ENCODE results near the gene RPTOR.
A peak's percentile ranks its signal among the peaks of the same experiment; 100 is the strongest.

RPTOR gene

DNA sequence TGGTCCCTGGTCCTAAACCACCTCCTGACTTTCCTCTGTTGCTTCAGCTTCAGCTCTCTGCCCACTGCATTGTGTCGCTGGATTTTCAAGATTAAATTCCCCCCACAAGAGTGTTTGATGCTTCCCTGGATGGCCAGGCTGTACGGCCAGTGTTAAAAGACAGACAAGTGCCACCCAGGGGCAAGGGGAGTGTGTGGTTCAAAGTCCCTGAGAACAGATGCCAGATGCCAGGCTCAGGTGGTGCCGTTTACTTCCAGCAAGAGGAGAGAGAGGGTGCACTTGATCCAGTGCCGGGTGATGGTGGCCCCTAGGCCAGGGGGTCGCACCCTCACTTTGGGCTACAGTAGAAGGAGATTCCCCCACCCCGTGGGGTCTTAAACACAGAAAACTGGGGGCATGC lies 109.2 kb downstream of the RPTOR start:
- no peak overlapping the region for H2AFZ ChIP-seq (ENCODE audit: low read depth, low read length)
- peaks cover 10% of the 10 kb centered on the region; the same call in 1 of the 2 replicates for H4K20me1 ChIP-seq (ENCODE audit: insufficient read depth, low read length)
- peaks cover 24% of the 10 kb centered on the region for H3K4me1 ChIP-seq (ENCODE audit: insufficient read depth, low read length)
- peak overlapping the region; percentile 22; the same call in 1 of the 2 replicates for H3K27ac ChIP-seq (ENCODE audit: low read length)
- DNase-seq: no peak
- no peak overlapping the region for H3K4me3 ChIP-seq (ENCODE audit: low read depth in 1 of 2, low read length in 2 of 2)
- no peaks in the 10 kb centered on the region for H3K27me3 ChIP-seq (ENCODE audit: insufficient read depth, low read length, poor library complexity)
- no peaks in the 10 kb centered on the region for H3K36me3 ChIP-seq (ENCODE audit: insufficient read depth, low read length)
- no peak for ATAC-seq (ENCODE audit: insufficient read depth, low read depth)
- H3K9ac ChIP-seq (ENCODE audit: low read depth, low read length): no peak overlapping the region
- peaks cover 9% of the 10 kb centered on the region for H3K9me3 ChIP-seq (ENCODE audit: insufficient read depth, low read length, severe bottlenecking)
- H3K4me2 ChIP-seq (ENCODE audit: insufficient read depth, low read length): no peak overlapping the region
- TF ChIP-seq EZH2 (IDR thresholded peaks at IDR 0.05; ENCODE audit: borderline replicate concordance, low read depth, low read length, severe bottlenecking): no peak
- TF ChIP-seq, protein P1, sequence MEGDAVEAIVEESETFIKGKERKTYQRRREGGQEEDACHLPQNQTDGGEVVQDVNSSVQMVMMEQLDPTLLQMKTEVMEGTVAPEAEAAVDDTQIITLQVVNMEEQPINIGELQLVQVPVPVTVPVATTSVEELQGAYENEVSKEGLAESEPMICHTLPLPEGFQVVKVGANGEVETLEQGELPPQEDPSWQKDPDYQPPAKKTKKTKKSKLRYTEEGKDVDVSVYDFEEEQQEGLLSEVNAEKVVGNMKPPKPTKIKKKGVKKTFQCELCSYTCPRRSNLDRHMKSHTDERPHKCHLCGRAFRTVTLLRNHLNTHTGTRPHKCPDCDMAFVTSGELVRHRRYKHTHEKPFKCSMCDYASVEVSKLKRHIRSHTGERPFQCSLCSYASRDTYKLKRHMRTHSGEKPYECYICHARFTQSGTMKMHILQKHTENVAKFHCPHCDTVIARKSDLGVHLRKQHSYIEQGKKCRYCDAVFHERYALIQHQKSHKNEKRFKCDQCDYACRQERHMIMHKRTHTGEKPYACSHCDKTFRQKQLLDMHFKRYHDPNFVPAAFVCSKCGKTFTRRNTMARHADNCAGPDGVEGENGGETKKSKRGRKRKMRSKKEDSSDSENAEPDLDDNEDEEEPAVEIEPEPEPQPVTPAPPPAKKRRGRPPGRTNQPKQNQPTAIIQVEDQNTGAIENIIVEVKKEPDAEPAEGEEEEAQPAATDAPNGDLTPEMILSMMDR (IDR thresholded peaks at IDR 0.05; ENCODE audit: borderline replicate concordance, extremely low read depth, low read length, poor library complexity, severe bottlenecking): no peak
- peaks cover 93% of the 10 kb centered on the region for H3K79me2 ChIP-seq (ENCODE audit: insufficient read depth, low read length)

DNA sequence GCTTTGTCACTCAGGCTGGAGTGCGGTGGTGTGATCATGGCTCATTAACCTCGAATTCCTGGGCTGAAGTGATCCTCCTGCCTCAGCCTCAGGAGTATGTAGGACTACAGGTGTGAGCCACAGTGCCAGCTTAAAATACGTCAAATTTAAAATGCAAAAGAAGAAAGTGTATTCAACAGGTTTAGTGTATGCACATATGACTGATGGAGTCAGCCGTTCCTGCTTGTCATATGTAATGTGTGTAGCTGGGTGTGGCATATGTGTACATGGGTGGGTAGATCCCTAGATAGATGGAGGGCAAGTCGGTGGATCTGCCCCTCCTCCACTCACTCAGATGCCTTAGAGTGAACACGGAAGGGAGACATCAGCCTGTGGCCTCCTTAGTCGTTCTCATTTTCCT lies 111.0 kb downstream of the RPTOR start:
- peaks cover 9% of the 10 kb centered on the region for H3K9me3 ChIP-seq (ENCODE audit: insufficient read depth, low read length, severe bottlenecking)
- H3K4me2 ChIP-seq (ENCODE audit: insufficient read depth, low read length): no peak overlapping the region

DNA sequence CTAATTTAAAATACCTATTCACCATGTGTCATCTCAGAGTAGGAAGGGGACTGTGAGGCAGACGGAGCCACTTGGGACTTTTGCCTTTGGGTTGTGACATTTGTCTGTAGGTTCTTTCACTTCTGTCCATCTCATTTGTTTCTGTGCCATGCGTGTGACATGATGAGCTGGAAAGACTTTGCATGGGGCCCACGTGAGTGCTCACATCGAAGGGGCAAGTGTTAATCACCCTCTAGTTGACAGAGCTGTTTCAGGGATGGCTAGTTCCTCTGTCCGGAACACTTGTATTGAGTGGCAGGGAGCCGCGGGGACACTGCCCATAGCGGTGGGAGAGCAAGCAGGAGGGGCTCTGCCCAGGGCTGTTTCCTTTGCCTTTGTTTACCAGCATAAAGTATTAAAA lies 112.0 kb downstream of the RPTOR start:
- Histone ChIP-seq H3K9me3 (ENCODE audit: insufficient read depth, low read length, severe bottlenecking) (peaks cover 9% of the 10 kb centered on the region), H3K4me3 (ENCODE audit: low read depth in 1 of 2, low read length in 2 of 2) (no peak overlapping the region), H3K27ac (ENCODE audit: low read length) (no peak overlapping the region), H3K4me2 (ENCODE audit: insufficient read depth, low read length) (no peak overlapping the region), H4K20me1 (ENCODE audit: insufficient read depth, low read length) (no peaks in the 10 kb centered on the region), H3K36me3 (ENCODE audit: insufficient read depth, low read length) (no peaks in the 10 kb centered on the region), H3K9ac (ENCODE audit: low read depth, low read length) (no peak overlapping the region), H3K79me2 (ENCODE audit: insufficient read depth, low read length) (peaks cover 90% of the 10 kb centered on the region), H2AFZ (ENCODE audit: low read depth, low read length) (no peak overlapping the region), H3K4me1 (ENCODE audit: insufficient read depth, low read length) (peaks cover 8% of the 10 kb centered on the region; the same call in 1 of the 2 replicates), H3K27me3 (ENCODE audit: insufficient read depth, low read length, poor library complexity) (no peaks in the 10 kb centered on the region)
- ATAC-seq (ENCODE audit: insufficient read depth, low read depth) (no peak), DNase-seq (no peak)
- no peak for TF ChIP-seq EZH2 (IDR thresholded peaks at IDR 0.05; ENCODE audit: borderline replicate concordance, low read depth, low read length, severe bottlenecking)
- TF ChIP-seq, protein P1 (IDR thresholded peaks at IDR 0.05; ENCODE audit: borderline replicate concordance, extremely low read depth, low read length, poor library complexity, severe bottlenecking): no peak

More for the DNA sequence above, 111.0 kb downstream of the RPTOR start:
- Histone ChIP-seq H3K27me3 (ENCODE audit: insufficient read depth, low read length, poor library complexity) (no peaks in the 10 kb centered on the region), H4K20me1 (ENCODE audit: insufficient read depth, low read length) (no peaks in the 10 kb centered on the region; the same call in 1 of the 2 replicates), H2AFZ (ENCODE audit: low read depth, low read length) (no peak overlapping the region), H3K27ac (ENCODE audit: low read length) (no peak overlapping the region), H3K4me1 (ENCODE audit: insufficient read depth, low read length) (peaks cover 7% of the 10 kb centered on the region), H3K36me3 (ENCODE audit: insufficient read depth, low read length) (no peaks in the 10 kb centered on the region), H3K9ac (ENCODE audit: low read depth, low read length) (no peak overlapping the region), H3K4me3 (ENCODE audit: low read depth in 1 of 2, low read length in 2 of 2) (no peak overlapping the region), H3K79me2 (ENCODE audit: insufficient read depth, low read length) (peaks cover 90% of the 10 kb centered on the region)
- no peak for DNase-seq
- no peak for ATAC-seq (ENCODE audit: insufficient read depth, low read depth)
- TF ChIP-seq, protein P1 (IDR thresholded peaks at IDR 0.05; ENCODE audit: borderline replicate concordance, extremely low read depth, low read length, poor library complexity, severe bottlenecking): no peak
- no peak for TF ChIP-seq EZH2 (IDR thresholded peaks at IDR 0.05; ENCODE audit: borderline replicate concordance, low read depth, low read length, severe bottlenecking)

DNA sequence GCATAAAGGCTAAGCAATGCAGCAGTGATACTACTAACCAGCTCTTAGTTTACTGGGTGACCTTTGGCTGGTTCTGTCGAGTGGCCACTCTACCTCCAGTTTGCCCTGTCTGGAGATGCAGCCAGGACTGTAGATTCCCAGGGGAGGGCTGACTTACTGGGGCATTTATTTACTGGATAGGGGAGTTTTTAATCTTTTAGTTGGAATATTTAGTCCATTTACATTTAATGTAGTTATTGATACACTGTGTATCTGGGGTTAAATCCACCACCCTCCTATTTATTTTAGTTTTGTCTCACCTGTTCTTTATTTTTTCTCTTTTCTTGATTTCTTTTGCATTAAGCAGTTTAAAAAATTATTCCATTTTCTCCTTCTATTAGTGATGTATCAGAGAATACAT lies 112.9 kb downstream of the RPTOR start:
- no peak overlapping the region for H3K9ac ChIP-seq (ENCODE audit: low read depth, low read length)
- no peak overlapping the region for H2AFZ ChIP-seq (ENCODE audit: low read depth, low read length)
- peaks cover 12% of the 10 kb centered on the region for H3K4me1 ChIP-seq (ENCODE audit: insufficient read depth, low read length)
- no peaks in the 10 kb centered on the region for H3K36me3 ChIP-seq (ENCODE audit: insufficient read depth, low read length)
- H3K79me2 ChIP-seq (ENCODE audit: insufficient read depth, low read length): peaks cover 94% of the 10 kb centered on the region
- no peak overlapping the region for H3K27ac ChIP-seq (ENCODE audit: low read length)
- no peak for DNase-seq
- ATAC-seq (ENCODE audit: insufficient read depth, low read depth): no peak
- no peaks in the 10 kb centered on the region for H4K20me1 ChIP-seq (ENCODE audit: insufficient read depth, low read length)
- peaks cover 9% of the 10 kb centered on the region for H3K9me3 ChIP-seq (ENCODE audit: insufficient read depth, low read length, severe bottlenecking)
- H3K4me3 ChIP-seq (ENCODE audit: low read depth in 1 of 2, low read length in 2 of 2): no peak overlapping the region
- H3K27me3 ChIP-seq (ENCODE audit: insufficient read depth, low read length, poor library complexity): no peaks in the 10 kb centered on the region
- no peak for TF ChIP-seq EZH2 (IDR thresholded peaks at IDR 0.05; ENCODE audit: borderline replicate concordance, low read depth, low read length, severe bottlenecking)
- TF ChIP-seq, protein P1 (IDR thresholded peaks at IDR 0.05; ENCODE audit: borderline replicate concordance, extremely low read depth, low read length, poor library complexity, severe bottlenecking): no peak
- H3K4me2 ChIP-seq (ENCODE audit: insufficient read depth, low read length): no peak overlapping the region
